Activated gamma-delta T cell treated with Interleukin-2 at 50 U/mL for 16 hours (primary cell): Measurements from ENCODE around the gene PLK2.

Experiments used
- DNase-seq: peaks from one replicate; pipeline ENCODE4 v3.0.0-alpha.2; 2020

Gene PLK2

GRCh38 chr5:58477760-58478376 lies 18.0 kb upstream of the PLK2 start:
- DNase-seq: no peak

DNA sequence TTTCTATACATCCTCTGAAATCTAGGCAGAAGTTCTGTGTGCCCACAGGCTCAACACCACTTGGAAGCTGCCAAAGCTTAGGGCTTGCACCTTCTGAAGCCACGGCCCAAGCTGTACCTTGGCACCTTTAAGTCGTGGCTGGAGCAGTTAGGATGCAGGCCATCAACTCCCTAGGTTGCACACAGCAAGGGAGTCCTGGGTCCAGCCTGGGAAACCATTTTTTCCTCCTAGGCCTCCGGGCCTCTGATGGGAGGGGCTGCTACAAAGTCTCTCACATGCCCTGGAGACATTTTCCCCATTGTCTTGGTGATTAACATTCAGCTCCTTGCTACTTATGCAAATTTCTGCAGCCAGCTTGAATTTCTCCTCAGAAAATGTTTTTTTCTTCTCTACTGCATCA lies 15.5 kb upstream of the PLK2 start:
- no peak for DNase-seq

- no peak for DNase-seq
Observed at GRCh38 chr5:58469896-58470295, 10.0 kb upstream of the PLK2 start.

DNA sequence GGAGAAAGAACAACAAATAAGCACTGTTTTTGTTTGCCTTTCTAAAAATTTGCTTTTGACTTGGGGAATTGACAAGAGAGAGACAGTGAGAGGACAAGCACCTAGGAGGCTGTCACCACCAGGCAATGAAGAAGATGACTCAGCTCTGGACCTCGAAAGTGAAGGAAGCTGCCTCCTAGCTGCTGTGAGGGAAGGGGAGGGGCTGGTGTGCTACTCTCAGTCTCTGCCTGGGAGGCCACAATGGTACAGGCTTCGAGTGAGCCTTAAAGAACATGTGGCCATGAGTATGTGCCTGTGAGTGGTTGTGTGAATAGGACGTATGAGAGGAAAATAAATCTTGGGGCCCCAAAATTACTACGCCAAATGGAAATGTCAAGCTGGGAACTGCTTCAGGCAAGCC lies 7.1 kb upstream of the PLK2 start:
- DNase-seq: no peak

DNA sequence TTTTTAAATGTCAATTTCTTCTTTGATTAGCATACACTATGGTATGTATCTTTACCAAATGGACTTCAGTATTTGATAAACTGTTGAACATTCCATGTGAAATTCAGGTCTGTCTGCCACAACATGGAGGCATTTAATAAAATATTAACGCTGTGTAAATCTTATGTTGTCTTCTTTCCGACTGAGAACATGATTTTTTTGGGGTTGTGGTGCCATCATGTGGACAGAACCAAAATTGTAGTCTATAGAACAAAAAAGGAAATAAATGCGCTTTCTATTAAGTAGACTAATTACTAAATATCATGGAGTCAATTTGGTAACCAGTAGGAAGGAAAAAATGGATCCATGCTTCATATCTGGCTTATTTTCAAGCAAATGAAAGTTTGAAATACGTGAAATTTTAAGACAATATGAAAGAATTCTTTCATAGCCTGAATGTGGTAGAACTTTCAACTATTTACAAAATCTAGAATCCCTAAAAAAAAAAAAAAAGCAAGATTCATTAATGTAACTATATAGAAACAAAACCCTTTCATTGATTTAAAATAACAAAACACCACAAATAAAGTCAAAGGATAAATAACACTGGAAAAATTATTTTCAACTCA lies 2.8 kb upstream of the PLK2 start:
- DNase-seq: peak; percentile 33

DNA sequence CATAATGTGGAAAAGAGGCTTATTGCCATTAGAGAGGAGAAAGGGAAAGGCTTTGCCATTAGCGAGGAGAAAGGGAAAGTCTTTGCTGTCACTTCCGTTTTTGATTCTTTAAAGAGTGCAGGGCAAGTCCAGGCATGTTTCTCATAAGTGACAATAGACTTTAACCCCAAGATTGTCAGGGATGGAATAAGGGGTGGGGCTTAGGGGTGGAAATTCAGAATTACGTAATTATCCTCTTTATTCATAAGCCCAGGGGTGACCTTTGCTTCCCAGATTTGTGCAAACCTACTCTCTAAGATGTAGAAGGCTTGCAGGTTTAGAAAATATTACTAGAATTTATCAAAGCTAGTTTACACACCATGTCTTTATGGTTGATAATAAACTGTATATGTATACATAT lies 2.3 kb upstream of the PLK2 start:
- no peak for DNase-seq

DNA sequence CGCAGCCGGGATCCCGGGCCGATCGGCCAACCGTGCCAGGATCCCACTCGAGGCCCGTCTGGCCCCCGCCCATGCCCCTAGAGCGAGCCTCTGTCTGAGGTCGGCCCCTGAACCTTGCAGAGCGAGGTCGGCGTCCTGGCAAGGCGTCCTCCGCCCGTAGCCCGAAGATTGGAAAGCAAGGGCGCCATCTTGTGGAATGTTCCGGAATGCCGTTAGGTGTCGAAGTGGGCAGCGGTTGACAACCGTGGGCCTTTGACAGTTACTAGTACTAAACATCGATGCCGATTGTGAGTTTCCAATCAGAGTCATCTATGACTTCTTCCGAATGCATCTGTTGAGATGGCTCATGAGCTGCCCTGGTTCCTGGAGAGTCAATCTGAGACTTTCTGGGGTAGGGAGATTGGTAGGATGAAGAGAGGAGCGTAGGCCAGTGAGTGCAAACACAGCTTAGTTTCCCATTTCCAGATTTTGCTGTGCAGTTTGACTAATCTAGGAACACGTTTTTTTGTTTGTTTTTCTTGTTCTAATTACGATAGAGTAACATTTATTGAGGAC lies 923 bp upstream of the PLK2 start:
- DNase-seq: peak; percentile 91

DNA sequence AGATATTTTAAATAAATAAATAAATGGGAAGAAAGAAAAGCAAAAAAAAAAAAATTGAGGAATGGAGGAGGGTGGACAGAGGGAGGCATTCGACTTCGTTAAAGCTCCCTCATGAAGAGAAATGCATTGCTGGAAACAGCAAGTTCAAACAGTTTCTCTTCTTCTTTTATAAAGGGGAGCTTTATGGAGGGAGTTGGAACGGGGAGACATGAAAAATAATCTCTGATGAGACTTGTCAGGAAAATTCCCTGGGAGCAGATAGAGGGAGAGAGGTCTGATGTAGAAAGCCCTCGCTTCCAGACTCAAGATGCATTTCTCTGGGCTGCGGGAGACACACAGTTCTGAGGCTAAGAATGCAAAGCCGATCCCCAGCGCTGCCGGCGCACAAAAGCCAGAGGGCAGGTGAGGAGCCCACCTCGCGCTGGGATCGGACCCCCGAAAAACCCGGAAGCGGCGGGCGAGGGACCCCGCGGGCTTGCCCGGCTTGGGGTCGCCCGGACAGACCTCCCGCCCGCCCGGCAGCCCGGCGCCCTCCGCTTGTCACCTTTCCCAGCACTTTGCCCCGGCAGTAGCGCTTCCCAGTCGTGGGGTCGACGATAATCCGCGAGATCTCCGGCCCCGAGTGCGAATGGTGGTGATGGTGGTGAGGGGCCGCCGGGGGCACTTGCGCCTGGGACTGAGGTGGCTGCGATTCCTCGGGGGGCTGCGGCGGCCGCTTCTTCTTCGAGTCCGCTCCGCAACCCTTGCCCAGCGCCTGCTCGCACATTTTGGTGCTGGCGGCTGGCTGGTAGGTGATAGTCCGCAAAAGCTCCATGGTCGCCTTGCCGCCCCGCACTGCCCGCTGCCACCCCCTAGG lies 512 bp downstream of the PLK2 start:
- DNase-seq: peak; percentile 4

- DNase-seq: no peak
Observed at GRCh38 chr5:58458743-58459145, 1.1 kb downstream of the PLK2 start.

DNA sequence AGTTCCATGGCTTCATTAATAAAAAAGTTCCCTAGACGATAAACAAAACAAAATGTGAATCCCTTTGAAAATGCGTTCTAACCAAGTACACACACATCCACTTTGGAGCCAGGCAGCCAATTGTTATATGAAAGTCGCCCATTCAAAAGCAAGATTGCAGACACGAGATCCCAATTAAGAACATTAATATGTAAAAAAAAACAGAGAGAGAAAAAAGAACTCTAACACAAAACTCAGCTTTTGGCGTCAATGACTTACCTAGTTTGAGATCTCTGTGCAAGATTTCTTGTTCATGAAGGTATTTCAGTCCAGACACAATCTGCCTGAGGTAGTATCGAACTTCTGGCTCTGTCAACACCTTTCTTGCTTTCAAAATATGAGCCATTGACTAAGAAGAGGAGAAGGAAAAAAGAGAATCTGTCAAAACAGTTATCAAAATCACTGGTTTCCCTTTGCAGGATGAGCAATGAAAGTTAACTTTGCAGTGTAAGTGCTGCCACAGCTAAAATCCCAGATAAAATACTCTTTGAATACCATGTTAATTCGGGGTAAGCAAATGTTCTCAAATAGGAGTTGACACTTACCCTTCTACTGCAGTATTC lies 1.6 kb downstream of the PLK2 start:
- no peak for DNase-seq

DNA sequence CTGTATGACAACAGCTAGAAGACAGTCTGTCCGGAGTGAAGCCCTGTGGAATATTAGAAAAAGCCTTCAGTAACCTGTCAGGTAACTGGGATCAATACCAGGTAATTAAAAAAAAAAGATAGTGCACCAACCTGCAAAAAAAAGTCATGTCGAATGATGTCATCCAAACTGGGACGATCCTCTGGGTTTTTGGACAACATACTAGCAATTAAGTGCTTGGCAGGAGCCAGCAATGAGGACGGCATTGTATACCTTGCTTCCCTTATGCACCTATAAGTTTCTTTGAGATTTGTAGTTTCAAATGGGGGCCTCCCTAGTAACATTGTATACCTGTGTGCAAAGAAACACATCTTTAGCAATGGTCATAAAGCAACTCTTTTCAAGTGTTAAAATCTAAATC lies 2.8 kb downstream of the PLK2 start:
- no peak for DNase-seq

DNA sequence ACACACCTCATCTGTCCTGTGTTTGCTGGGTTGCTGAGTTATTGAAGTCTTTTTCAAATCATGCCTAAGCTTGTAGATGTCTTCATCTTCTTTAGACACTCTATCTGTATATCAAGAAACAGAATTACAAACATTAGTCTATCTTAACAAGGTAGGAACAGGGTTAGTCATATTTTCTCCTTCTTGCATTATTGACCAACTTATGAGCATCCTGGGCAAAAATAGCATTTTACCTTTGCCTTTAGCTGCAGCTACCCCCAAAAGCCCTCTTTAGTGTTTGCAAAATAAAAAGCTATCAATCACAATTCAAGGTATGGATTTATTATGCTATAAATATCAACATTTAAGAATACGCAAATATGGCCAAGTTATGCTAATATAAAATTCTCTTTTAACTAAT lies 3.4 kb downstream of the PLK2 start:
- no peak for DNase-seq

DNA sequence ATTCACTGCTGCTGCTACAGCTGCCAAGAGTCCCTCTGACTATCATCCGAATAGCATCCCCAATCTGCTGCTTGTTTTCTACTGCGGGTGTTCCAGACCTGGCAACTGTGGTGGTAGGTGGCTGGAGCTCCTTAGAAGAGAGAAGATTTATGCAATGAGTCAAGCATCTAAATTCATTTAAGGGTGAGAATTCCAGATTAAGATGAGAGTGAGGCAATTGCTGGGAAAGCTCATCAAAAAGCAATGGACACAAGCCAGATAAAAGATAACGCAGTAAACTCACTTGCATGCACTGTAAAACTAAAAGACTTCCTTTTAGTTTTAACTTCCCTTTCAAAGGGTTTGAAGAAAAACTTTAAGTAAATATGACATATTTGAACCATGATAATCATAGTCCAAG lies 3.9 kb downstream of the PLK2 start:
- no peak for DNase-seq

DNA sequence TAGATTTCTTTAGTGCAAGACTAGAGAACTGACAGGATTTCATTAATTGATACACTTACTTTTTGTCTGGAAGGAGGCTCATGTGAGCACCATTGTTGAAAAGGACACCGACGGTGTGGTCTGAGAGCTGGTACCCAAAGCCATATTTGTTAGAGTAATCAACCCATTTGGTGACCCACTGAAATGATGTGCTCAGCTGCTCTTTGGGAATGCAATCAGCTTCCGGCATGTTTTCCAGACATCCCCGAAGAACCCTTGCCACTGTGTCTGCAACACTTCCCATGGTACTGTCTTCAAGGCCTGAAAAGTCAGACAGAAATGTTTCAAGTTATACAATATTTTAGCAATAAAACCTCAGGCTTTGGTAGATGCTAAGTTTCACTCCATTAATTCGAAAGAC lies 4.4 kb downstream of the PLK2 start:
- DNase-seq: no peak

GRCh38 chr5:58455066-58455465 lies 4.8 kb downstream of the PLK2 start:
- no peak for DNase-seq

- no peak for DNase-seq
Observed at GRCh38 chr5:58454025-58454424, 5.9 kb downstream of the PLK2 start.

DNA sequence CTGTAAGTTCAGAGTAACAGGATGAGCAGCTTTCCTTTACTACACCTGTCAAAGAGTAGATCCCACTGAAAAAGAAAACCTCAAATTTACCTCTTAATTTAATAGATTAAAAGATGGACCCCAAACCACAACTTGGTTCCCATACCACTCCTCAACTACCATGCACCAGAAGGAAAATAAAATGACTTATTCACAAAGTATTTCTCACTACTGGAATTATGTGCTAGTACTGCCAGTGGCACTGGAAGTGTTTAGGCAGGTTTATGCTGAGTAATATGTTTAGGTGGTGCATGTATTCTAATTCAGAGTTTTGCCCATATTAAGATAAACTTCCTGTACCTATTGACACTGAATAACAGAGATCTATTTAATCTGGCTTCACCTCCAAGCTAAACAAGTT lies 6.6 kb downstream of the PLK2 start:
- DNase-seq: no peak

- no peak for DNase-seq
Observed at GRCh38 chr5:58452566-58453258, 7.2 kb downstream of the PLK2 start.

DNA sequence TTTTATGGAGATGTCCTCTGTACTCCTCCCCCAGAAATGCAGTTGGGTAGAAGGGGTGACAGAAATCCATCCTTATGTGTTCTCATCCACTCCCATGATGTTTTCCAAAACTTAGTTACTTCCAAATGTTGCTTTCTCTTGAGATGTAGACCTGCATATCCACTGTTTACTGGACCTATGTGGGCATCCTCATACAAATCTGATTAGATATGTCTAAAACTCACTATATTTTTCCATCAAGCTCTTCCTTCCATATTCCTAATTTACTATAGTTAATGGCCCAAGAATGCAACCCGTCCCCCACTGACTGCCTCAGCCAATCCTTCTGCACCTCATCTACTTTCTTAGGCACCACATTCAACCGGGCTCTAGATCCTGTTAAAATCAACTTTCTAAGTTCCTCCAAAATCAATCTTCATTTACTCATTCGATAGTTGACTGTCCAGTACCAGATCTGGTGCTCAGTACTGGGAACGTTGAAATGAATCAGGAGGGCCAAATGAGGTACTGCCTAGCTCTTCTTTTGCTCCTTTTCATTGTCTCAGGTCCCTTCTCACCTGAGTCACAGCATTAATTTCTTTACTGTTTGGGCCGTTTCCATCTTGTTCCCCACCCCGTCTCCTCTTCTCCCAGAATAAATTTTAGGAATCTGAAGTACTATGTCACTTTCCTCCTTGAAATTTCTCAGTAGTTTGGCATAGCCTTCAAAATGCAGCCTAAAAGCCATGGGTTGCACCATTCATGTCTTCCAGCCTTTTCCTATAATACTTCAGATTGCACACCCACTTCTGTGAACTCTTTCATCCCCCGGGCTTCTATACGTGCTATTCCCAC lies 7.9 kb downstream of the PLK2 start:
- DNase-seq: no peak

DNA sequence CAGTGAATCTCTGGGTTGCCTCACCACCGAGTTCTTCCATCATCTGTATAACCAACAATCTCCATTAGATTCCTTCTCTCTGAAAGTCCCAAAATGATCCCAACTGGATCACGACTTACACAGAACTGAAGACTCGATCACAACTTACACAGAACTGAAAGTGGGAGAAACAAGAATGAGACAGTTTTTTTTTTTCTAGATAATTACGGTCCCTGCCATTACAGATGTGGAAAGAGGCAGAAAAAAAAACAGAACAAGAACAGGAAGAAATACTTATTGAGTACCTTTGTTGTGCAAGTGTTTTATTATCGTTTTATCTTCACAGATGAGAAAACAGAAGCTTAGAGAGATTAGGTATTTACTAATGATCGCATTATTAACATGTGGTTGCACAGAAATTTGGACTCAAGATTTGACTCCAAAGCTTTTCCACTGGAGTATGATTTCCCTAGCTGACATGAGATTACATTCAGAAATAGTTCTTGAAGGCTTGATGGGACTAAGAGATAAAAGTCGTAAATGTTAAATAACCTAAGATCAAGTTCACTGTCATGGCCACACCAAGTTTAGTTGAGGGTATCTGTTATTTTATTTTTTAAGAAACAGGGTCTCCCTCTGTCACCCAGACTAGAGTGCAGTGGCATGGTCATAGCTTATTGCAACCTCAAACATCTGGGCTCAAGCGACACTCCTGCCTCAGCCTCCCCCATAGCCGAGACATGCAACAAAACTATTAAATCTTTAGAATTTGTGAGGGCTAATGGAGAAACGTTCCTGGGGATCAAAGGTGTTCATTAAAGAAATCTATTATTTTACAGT lies 8.9 kb downstream of the PLK2 start:
- no peak for DNase-seq

DNA sequence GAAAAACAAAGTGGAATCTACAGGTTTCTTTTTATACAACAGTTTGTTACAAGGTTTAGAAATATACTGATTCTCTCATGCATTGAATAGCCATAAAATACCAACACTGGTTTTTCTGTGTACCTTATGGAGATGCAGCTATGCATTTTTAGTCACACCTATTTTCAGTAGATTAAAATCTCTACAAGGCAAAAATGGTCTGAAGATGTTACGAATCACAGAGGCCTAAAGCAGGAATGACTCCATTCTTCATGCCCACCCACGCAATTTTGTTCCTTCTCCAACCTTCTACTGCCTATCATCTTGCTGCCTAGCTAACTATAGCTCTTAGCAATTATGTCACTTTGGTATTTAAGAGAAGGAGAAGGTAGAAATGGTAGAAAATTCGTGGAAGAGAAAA lies 9.9 kb downstream of the PLK2 start:
- DNase-seq: no peak
